PC-9 (cell line): ENCODE measurements around the gene MARCHF6. TPM values are rescaled to one million over a fixed set of nuclear protein-coding genes. Genes with fewer than 3 reads are reported as not detected.

Source experiments
- BruUV-seq: library from RNA; stranded (reverse); fragments of 400-500 nt; replicated peaks from 2 replicates; lab custom pipeline; 2021; lab: Mats Ljungman, UMichigan
- CTCF ChIA-PET: fragments of 300-600 bp; sonication (Branson Sonifier 250); formaldehyde crosslinking; loops from one replicate; lab custom pipeline; 2022; ENCODE audit warnings: antibody characterized with exemption; lab: Charles Lee
- POLR2A ChIA-PET: fragments of 300-600 bp; sonication (Branson Sonifier 250); formaldehyde crosslinking; loops from one replicate; lab custom pipeline; 2022; ENCODE audit warnings: antibody characterized with exemption; ENCODE audit not compliant: unreplicated experiment; lab: Charles Lee
- DNase-seq, 2 experiments: peaks; one replicate each; pipeline versions ENCODE4 v3.0.0 to v3.0.0-alpha.2; 2015 to 2022; ENCODE audit warnings: mixed read lengths in 1 of 2
- H2AFZ ChIP-seq: fragments of 200-600 bp; sonication (generic); 2 replicates; pipeline ENCODE4 v1.8.1; 2017; ENCODE audit warnings: antibody characterized with exemption
- H3F3A ChIP-seq: fragments of 200-600 bp; sonication (generic); 2 replicates; pipeline ENCODE4 v1.8.1; 2017; ENCODE audit warnings: antibody characterized with exemption, mild to moderate bottlenecking, low read depth; ENCODE audit not compliant: insufficient read depth
- H3K27ac ChIP-seq: fragments of 200-600 bp; sonication (generic); 2 replicates; pipeline ENCODE4 v1.6.1; 2016; ENCODE audit warnings: mixed run types
- H3K27me3 ChIP-seq: fragments of 200-600 bp; sonication (generic); 2 replicates; pipeline ENCODE4 v1.6.1; 2016; ENCODE audit warnings: low read depth, mixed run types; ENCODE audit not compliant: insufficient read depth
- H3K36me3 ChIP-seq: fragments of 200-600 bp; sonication (generic); 2 replicates; pipeline ENCODE4 v1.6.1; 2016; ENCODE audit warnings: low read depth, mixed run types
- H3K4me1 ChIP-seq: fragments of 200-600 bp; sonication (generic); replicated peaks from 2 replicates; pipeline ENCODE4 v1.6.1; 2016; ENCODE audit warnings: mixed run types; ENCODE audit not compliant: insufficient read depth
- H3K4me2 ChIP-seq: fragments of 200-600 bp; sonication (generic); 2 replicates; pipeline ENCODE4 v1.6.1; 2017; ENCODE audit warnings: mixed run types
- H3K4me3 ChIP-seq: fragments of 200-600 bp; sonication (generic); 2 replicates; pipeline ENCODE4 v1.6.1; 2016; ENCODE audit warnings: mixed run types
- H3K79me2 ChIP-seq: fragments of 200-600 bp; sonication (generic); 2 replicates; pipeline ENCODE4 v1.6.1; 2017; ENCODE audit warnings: low read depth, mixed run types
- H3K9me2 ChIP-seq: fragments of 200-600 bp; sonication (generic); 2 replicates; pipeline ENCODE4 v1.8.1; 2017; ENCODE audit warnings: mild to moderate bottlenecking; ENCODE audit not compliant: insufficient read depth
- H3K9me3 ChIP-seq: fragments of 200-600 bp; sonication (generic); 2 replicates; pipeline ENCODE4 v1.8.1; 2016; ENCODE audit warnings: low read depth; ENCODE audit not compliant: insufficient read depth
- H4K20me1 ChIP-seq: fragments of 200-600 bp; sonication (generic); 2 replicates; pipeline ENCODE4 v1.8.1; 2017; ENCODE audit not compliant: insufficient read depth
- CTCF ChIP-seq: fragments of 200-600 bp; sonication (generic); conservative IDR thresholded peaks from 2 replicates; pipeline ENCODE4 v1.6.1; 2017; ENCODE audit warnings: mixed run types, antibody characterized with exemption, mild to moderate bottlenecking, moderate library complexity
- EZH2 ChIP-seq: fragments of 200-600 bp; sonication (generic); IDR thresholded peaks from 2 replicates; pipeline ENCODE4 v1.8.0; 2017; ENCODE audit warnings: antibody characterized with exemption, low read depth
- intact Hi-C: fragments of 100-400 bp; cut with micrococcal nuclease; formaldehyde crosslinking; loops from one replicate; pipeline ENCODE4 v1.10.0; 2022; ENCODE audit not compliant: unreplicated experiment
- total RNA-seq: library from RNA; stranded (reverse); gene quantifications from 2 replicates; pipeline ENCODE4 v1.2.3, GENCODE V29; 2021

The MARCHF6 gene
- total RNA-seq, 1 experiment from 2014 or later, result 364 TPM

DNA sequence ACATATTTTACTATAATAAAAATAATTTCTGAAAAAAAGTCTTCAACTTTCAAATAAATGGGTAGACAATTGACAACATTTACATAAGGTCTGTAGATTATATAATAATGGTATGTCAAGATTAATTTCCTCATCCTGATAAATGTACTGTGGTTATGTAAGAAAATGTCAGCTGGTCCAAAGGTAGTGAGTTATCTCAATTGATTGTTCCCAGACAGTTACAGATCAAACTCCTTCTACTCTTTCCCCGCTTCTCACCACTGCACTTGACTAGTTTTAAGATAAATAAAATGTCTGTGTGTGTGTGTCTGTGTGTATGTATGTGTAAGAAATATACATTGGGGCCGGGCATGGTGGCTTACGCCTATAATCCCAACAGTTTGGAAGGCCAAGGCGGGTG, 16.4 kb upstream of the MARCHF6 start:
- H2AFZ ChIP-seq, result no peak overlapping the region
- ChIA-PET CTCF (interaction anchor here (0.6 kb wide), 1 partner anchor 20 kb away, joined by 5 read pairs; no protein-coding TSS in a partner anchor), POLR2A (no interaction called here)
- H3K36me3 ChIP-seq, result no peaks in the 10 kb centered on the region
- no peak overlapping the region for H3K27ac ChIP-seq
- H3F3A ChIP-seq, result no peaks in the 10 kb centered on the region
- H3K79me2 ChIP-seq, result no peaks in the 10 kb centered on the region
- no peaks in the 10 kb centered on the region for H4K20me1 ChIP-seq
- H3K4me2 ChIP-seq, result no peak overlapping the region
- DNase-seq, result no peak
- no TSS peak for BruUV-seq
- intact Hi-C loops, result no loop called here
- 0 out of 2 replicates have a peak, but pooled peaks cover 5% of the 10 kb centered on the region for H3K4me1 ChIP-seq
- H3K9me3 ChIP-seq, result no peaks in the 10 kb centered on the region
- TF ChIP-seq CTCF, result no peak
- TF ChIP-seq EZH2, result no peak
- H3K9me2 ChIP-seq, result no peaks in the 10 kb centered on the region
- peaks cover 11% of the 10 kb centered on the region; the same call in 1 of the 2 replicates for H3K27me3 ChIP-seq
- no peak overlapping the region for H3K4me3 ChIP-seq

GRCh38 chr5:10337986-10338385, 15.5 kb upstream of the MARCHF6 start:
- POLR2A ChIA-PET, result no interaction called here

GRCh38 chr5:10338686-10339057, 14.8 kb upstream of the MARCHF6 start:
- Histone ChIP-seq H3K27ac (no peak overlapping the region), H3K9me2 (no peaks in the 10 kb centered on the region), H3K79me2 (no peaks in the 10 kb centered on the region), H4K20me1 (no peaks in the 10 kb centered on the region), H3K4me1 (0 out of 2 replicates have a peak, but pooled peaks cover 5% of the 10 kb centered on the region), H3K27me3 (peaks cover 4% of the 10 kb centered on the region; the same call in 1 of the 2 replicates), H3K36me3 (no peaks in the 10 kb centered on the region), H2AFZ (no peak overlapping the region), H3K4me3 (no peak overlapping the region), H3K4me2 (no peak overlapping the region), H3F3A (no peaks in the 10 kb centered on the region), H3K9me3 (no peaks in the 10 kb centered on the region)
- TF ChIP-seq CTCF (no peak), EZH2 (no peak)
- POLR2A ChIA-PET, result no interaction called here
- CTCF ChIA-PET, result no interaction called here
- intact Hi-C loops, result no loop called here
- BruUV-seq, result no TSS peak
- no peak for DNase-seq

More at GRCh38 chr5:10337986-10338385, 15.5 kb upstream of the MARCHF6 start:
- Histone ChIP-seq H4K20me1 (no peaks in the 10 kb centered on the region), H3K9me2 (no peaks in the 10 kb centered on the region), H3K79me2 (no peaks in the 10 kb centered on the region), H3K4me3 (no peak overlapping the region), H3K27me3 (peaks cover 11% of the 10 kb centered on the region; the same call in 1 of the 2 replicates), H3K36me3 (no peaks in the 10 kb centered on the region), H3K9me3 (no peaks in the 10 kb centered on the region), H3F3A (no peaks in the 10 kb centered on the region), H2AFZ (no peak overlapping the region), H3K27ac (no peak overlapping the region), H3K4me1 (0 out of 2 replicates have a peak, but pooled peaks cover 5% of the 10 kb centered on the region), H3K4me2 (no peak overlapping the region)
- BruUV-seq, result no TSS peak
- no peak for DNase-seq
- CTCF ChIA-PET, result no interaction called here
- TF ChIP-seq CTCF (no peak), EZH2 (no peak)
- intact Hi-C loops, result no loop called here
